GM21515 (cell line): Measurements from ENCODE around the gene TEX26.

Source experiments
- ATAC-seq: cut with Tn5 transposase; IDR thresholded peaks from one replicate; pipeline ENCODE4 v1.9.1; 2021; ENCODE audit not compliant: unreplicated experiment

Gene TEX26

GRCh38 chr13:30974350-30974749, 41.9 kb downstream of the TEX26 start:
- no peak for ATAC-seq

- ATAC-seq = no peak
Observed at GRCh38 chr13:30976025-30976424, 43.6 kb downstream of the TEX26 start.

- no peak for ATAC-seq
Observed at GRCh38 chr13:30978981-30979956, 46.8 kb downstream of the TEX26 start.

GRCh38 chr13:30982506-30982905, 50.0 kb downstream of the TEX26 start:
- no peak for ATAC-seq

GRCh38 chr13:30982906-30983305, 50.5 kb downstream of the TEX26 start:
- no peak for ATAC-seq

- ATAC-seq = no peak
Observed at GRCh38 chr13:30983431-30983830, 51.0 kb downstream of the TEX26 start.

- ATAC-seq = no peak
Observed at GRCh38 chr13:30984620-30985019, 52.2 kb downstream of the TEX26 start.

GRCh38 chr13:30985637-30986205, 53.3 kb downstream of the TEX26 start:
- no peak for ATAC-seq

GRCh38 chr13:30991184-30991583, 58.7 kb downstream of the TEX26 start:
- ATAC-seq = no peak

GRCh38 chr13:30991922-30992321, 59.5 kb downstream of the TEX26 start:
- ATAC-seq = no peak

GRCh38 chr13:30995331-30995730, 62.9 kb downstream of the TEX26 start:
- no peak for ATAC-seq

- no peak for ATAC-seq
Observed at GRCh38 chr13:30997697-30998096, 65.2 kb downstream of the TEX26 start.

GRCh38 chr13:30998136-30999088, 66.0 kb downstream of the TEX26 start:
- no peak for ATAC-seq

- ATAC-seq = no peak
Observed at GRCh38 chr13:31000889-31001288, 68.4 kb downstream of the TEX26 start.

GRCh38 chr13:31001647-31002046, 69.2 kb downstream of the TEX26 start:
- no peak for ATAC-seq

GRCh38 chr13:31005066-31005465, 72.6 kb downstream of the TEX26 start:
- no peak for ATAC-seq

GRCh38 chr13:31007417-31007816, 75.0 kb downstream of the TEX26 start:
- no peak for ATAC-seq

GRCh38 chr13:31008400-31009115, 76.1 kb downstream of the TEX26 start:
- no peak for ATAC-seq

GRCh38 chr13:31009166-31009565, 76.7 kb downstream of the TEX26 start:
- ATAC-seq = no peak

- ATAC-seq = no peak
Observed at GRCh38 chr13:31010296-31010695, 77.8 kb downstream of the TEX26 start.
